CD14-positive monocyte (primary cell): ENCODE results near the gene RPTOR. TPM values are rescaled to one million over a fixed set of nuclear protein-coding genes. Genes with fewer than 3 reads are reported as not detected.
A peak's percentile ranks its signal among the peaks of the same experiment; 100 is the strongest.

Experiments used
- DNase-seq, 3 donors: peaks; one replicate each; pipeline ENCODE4 v3.0.0-alpha.2; 2011 to 2022
- H2AFZ ChIP-seq: 2 replicates; pipeline ENCODE4 v1.6.0; 2012; ENCODE audit warnings: mild to moderate bottlenecking, low read depth, low read length, inconsistent platforms; ENCODE audit not compliant: insufficient read depth, poor library complexity, severe bottlenecking
- H3K27ac ChIP-seq, 2 donors: 1 replicate in 1 of 2; 2 replicates in 1 of 2; pipeline ENCODE4 v1.5.1; 2012 to 2013; ENCODE audit warnings: low read length in 2 of 2, control low read depth in 1 of 2, inconsistent platforms in 1 of 2, low read depth in 1 of 2, mild to moderate bottlenecking in 1 of 2
- H3K27me3 ChIP-seq, 2 donors: one replicate each; pipeline versions ENCODE4 v1.6.0 to v1.6.1; 2011 to 2013; ENCODE audit warnings: low read length in 2 of 2; ENCODE audit not compliant: control insufficient read depth in 2 of 2, insufficient read depth in 2 of 2
- H3K36me3 ChIP-seq, 2 donors: replicated peaks in 1 of 2; 1 replicate in 1 of 2; 2 replicates in 1 of 2; pipeline versions ENCODE4 v1.5.1 to v1.6.1; 2012 to 2013; ENCODE audit warnings: low read length in 2 of 2, control low read depth in 1 of 2, inconsistent platforms in 1 of 2, mild to moderate bottlenecking in 1 of 2; ENCODE audit not compliant: insufficient read depth in 2 of 2, control insufficient read depth in 1 of 2
- H3K4me1 ChIP-seq, 2 donors: 1 replicate in 1 of 2; 2 replicates in 1 of 2; pipeline versions ENCODE4 v1.5.1 to v1.6.1; 2012 to 2013; ENCODE audit warnings: low read length in 2 of 2, control low read depth in 1 of 2, inconsistent platforms in 1 of 2, mild to moderate bottlenecking in 1 of 2, moderate library complexity in 1 of 2; ENCODE audit not compliant: insufficient read depth in 2 of 2, control insufficient read depth in 1 of 2
- H3K4me2 ChIP-seq: replicated peaks from 2 replicates; pipeline ENCODE3; 2012; ENCODE audit warnings: low read length, moderate library complexity, mild to moderate bottlenecking; ENCODE audit not compliant: poor library complexity, severe bottlenecking; ENCODE audit errors: extremely low read depth
- H3K4me3 ChIP-seq, 3 experiments: fragments of 200-600 bp in 1 of 3; sonication (generic) in 1 of 3; replicated peaks in 1 of 3; 1 replicate in 2 of 3; 2 replicates in 1 of 3; pipeline ENCODE4 v1.5.1; 2011 to 2013; ENCODE audit warnings: low read length in 3 of 3, mild to moderate bottlenecking in 3 of 3, control low read depth in 2 of 3, low read depth in 2 of 3, inconsistent platforms in 1 of 3, moderate library complexity in 1 of 3
- H3K79me2 ChIP-seq: 2 replicates; pipeline ENCODE4 v1.6.0; 2012; ENCODE audit warnings: mild to moderate bottlenecking, control low read depth, inconsistent platforms, low read length, moderate library complexity; ENCODE audit not compliant: insufficient read depth
- H3K9ac ChIP-seq: 2 replicates; pipeline ENCODE4 v1.6.0; 2017; ENCODE audit warnings: low read length, mild to moderate bottlenecking; ENCODE audit not compliant: insufficient read depth, poor library complexity, severe bottlenecking
- H3K9me3 ChIP-seq, 2 donors: replicated peaks in 1 of 2; 1 replicate in 1 of 2; 2 replicates in 1 of 2; pipeline versions ENCODE4 v1.5.1 to v1.6.1; 2012 to 2013; ENCODE audit warnings: low read length in 2 of 2, control low read depth in 1 of 2; ENCODE audit not compliant: control insufficient read depth in 1 of 2, insufficient read depth in 1 of 2
- H4K20me1 ChIP-seq: 2 replicates; pipeline ENCODE4 v1.6.0; 2012; ENCODE audit warnings: mild to moderate bottlenecking, low read length, control low read depth, moderate library complexity; ENCODE audit not compliant: insufficient read depth
- H3K27ac Mint-ChIP-seq, 7 donors: one replicate each; pipeline ENCODE4 v1.8.0; 2020; ENCODE audit warnings: mild to moderate bottlenecking in 7 of 7, mixed read lengths in 7 of 7, moderate library complexity in 6 of 7, inconsistent platforms in 2 of 7
- H3K27me3 Mint-ChIP-seq, 3 donors: one replicate each; pipeline ENCODE4 v1.8.0; 2021 to 2022; ENCODE audit warnings: low read depth in 3 of 3, mild to moderate bottlenecking in 3 of 3, mixed read lengths in 3 of 3, moderate library complexity in 3 of 3, inconsistent platforms in 1 of 3
- H3K36me3 Mint-ChIP-seq, 2 donors: one replicate each; pipeline ENCODE4 v1.8.0; 2020; ENCODE audit warnings: mixed read lengths in 2 of 2, inconsistent platforms in 1 of 2, mild to moderate bottlenecking in 1 of 2
- H3K4me1 Mint-ChIP-seq: one replicate; pipeline ENCODE4 v1.8.0; 2020; ENCODE audit warnings: mild to moderate bottlenecking, mixed read lengths
- H3K4me3 Mint-ChIP-seq, 2 donors: one replicate each; pipeline ENCODE4 v1.8.0; 2020; ENCODE audit warnings: mild to moderate bottlenecking in 2 of 2, mixed read lengths in 2 of 2, moderate library complexity in 1 of 2
- H3K9me3 Mint-ChIP-seq, 7 donors: one replicate each; pipeline ENCODE4 v1.8.0; 2020 to 2022; ENCODE audit warnings: mixed read lengths in 7 of 7, mild to moderate bottlenecking in 6 of 7, moderate library complexity in 6 of 7, inconsistent platforms in 2 of 7
- WGBS: methylation state at CpG from one replicate; pipeline ENCODE4 v1.1.5; 2013; ENCODE audit warnings: missing lambda C conversion rate; ENCODE audit not compliant: insufficient coverage; 5-methylcytosine and 5-hydroxymethylcytosine counted together
- intact Hi-C, 2 donors: fragments of 100-400 bp; cut with micrococcal nuclease; formaldehyde crosslinking; loops; one replicate each; pipeline versions ENCODE4 v1.15.0 to v1.15.1; 2023
- polyA plus RNA-seq, 3 donors: library from polyadenylated mRNA; depleted of rRNA in 1 of 3; unstranded in 2 of 3; stranded (reverse) in 1 of 3; fragments of 300-500 nt in 2 of 3; fragments of >200 nt in 1 of 3; fragmentation: Illumina TruSeq in 2 of 3; gene quantifications; 1 replicate in 2 of 3; 2 replicates in 1 of 3; pipeline ENCODE4 v1.2.3, GENCODE V29; 2012 to 2021
- TF ChIP-seq, protein P1 (sequence below): fragments of 200-600 bp; IDR thresholded peaks from one replicate; pipeline ENCODE4 v1.8.0; 2022; ENCODE audit warnings: antibody characterized with exemption, mild to moderate bottlenecking

The RPTOR gene
- polyA plus RNA-seq, 3 donors = 1.1 to 8.7 (median 2.6) TPM

DNA sequence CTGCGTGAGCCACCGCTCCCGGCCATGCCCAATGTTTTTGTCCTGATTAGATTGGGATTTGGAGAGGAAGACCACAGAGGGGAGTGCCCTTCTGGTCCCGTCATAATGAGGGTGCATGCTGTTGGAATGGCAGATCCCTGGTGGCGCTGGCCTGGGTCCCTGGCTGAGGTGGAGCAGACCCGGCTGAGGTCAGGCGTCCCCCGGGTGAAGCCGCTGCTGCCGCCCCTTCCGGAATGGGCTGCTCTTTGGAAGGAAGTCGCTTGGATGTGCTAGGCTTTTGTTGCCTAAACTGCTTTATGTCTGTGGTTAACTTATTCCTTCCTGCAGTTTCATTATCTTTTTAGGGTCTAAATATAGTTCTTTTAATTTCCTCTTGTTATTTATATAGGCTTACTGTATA is 326.7 kb downstream of the RPTOR start:
- peaks cover 11 to 29% of the 10 kb centered on the region in 2 donors for H3K36me3 Mint-ChIP-seq

DNA sequence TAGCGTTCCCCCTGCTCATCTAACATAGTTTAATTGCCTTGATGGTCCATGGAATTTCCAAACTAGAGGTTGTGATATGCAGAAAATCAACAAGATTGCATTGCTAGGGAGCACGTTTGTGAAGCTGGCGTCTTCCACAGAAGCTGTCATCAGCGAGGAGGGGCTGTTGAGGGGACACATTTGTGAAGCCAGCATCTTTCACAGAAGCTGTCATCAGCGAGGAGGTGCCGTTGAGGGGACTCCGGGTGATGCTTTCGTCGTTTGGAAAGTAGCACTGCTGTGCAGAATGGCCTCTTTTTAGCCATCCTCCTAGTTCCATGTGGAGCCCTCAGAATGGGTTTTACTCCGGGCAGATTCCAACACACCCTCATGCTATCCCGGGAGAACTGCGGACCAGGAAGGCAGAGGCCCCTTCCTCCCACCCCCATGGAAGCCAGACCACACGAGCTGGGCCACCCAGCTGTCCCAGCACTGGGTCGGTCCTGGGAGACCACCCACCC is 327.4 kb downstream of the RPTOR start:
- TF ChIP-seq, protein P1, sequence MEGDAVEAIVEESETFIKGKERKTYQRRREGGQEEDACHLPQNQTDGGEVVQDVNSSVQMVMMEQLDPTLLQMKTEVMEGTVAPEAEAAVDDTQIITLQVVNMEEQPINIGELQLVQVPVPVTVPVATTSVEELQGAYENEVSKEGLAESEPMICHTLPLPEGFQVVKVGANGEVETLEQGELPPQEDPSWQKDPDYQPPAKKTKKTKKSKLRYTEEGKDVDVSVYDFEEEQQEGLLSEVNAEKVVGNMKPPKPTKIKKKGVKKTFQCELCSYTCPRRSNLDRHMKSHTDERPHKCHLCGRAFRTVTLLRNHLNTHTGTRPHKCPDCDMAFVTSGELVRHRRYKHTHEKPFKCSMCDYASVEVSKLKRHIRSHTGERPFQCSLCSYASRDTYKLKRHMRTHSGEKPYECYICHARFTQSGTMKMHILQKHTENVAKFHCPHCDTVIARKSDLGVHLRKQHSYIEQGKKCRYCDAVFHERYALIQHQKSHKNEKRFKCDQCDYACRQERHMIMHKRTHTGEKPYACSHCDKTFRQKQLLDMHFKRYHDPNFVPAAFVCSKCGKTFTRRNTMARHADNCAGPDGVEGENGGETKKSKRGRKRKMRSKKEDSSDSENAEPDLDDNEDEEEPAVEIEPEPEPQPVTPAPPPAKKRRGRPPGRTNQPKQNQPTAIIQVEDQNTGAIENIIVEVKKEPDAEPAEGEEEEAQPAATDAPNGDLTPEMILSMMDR = no peak
- Histone ChIP-seq H3K27ac (no peak overlapping the region), H4K20me1 (peaks cover 16% of the 10 kb centered on the region), H3K4me1 (peaks cover 45 to 46% of the 10 kb centered on the region in 2 donors), H3K9ac (no peak overlapping the region), H3K9me3 (no peaks in the 10 kb centered on the region), H3K79me2 (no peaks in the 10 kb centered on the region), H3K4me3 (peak overlapping the region in 1 of 3 experiments; percentile 46), H3K4me2 (peak overlapping the region; percentile 46), H3K27me3 (no peaks in the 10 kb centered on the region), H3K36me3 (peaks cover 0 to 10% of the 10 kb centered on the region in 2 donors), H2AFZ (no peak overlapping the region)
- peak overlapping the region; percentile 68 to 85 for H3K4me3 Mint-ChIP-seq
- WGBS = 64% methylated on average over 13 of the region's 14 CpGs
- no peak for DNase-seq
- H3K27me3 Mint-ChIP-seq = peaks cover 2 to 18% (median 3%) of the 10 kb centered on the region in 3 donors
- H3K4me1 Mint-ChIP-seq = peaks cover 58% of the 10 kb centered on the region
- H3K36me3 Mint-ChIP-seq = peaks cover 14 to 30% of the 10 kb centered on the region in 2 donors
- peak overlapping the region in 3 of 7 donors; percentile 13 to 70 (median 52) for H3K27ac Mint-ChIP-seq
- intact Hi-C loops = loop anchor here in 1 of 2 donors (2.0 kb wide), 1 partner anchor 19 kb away; no protein-coding TSS in a partner anchor
- H3K9me3 Mint-ChIP-seq = no peaks in the 10 kb centered on the region

More for the DNA sequence above, 326.7 kb downstream of the RPTOR start:
- TF ChIP-seq, protein P1 = no peak
- H4K20me1 ChIP-seq = peaks cover 16% of the 10 kb centered on the region
- no peaks in the 10 kb centered on the region for H3K9me3 ChIP-seq
- H3K4me3 ChIP-seq = peak overlapping the region in 1 of 3 experiments; percentile 46
- peaks cover 0 to 10% of the 10 kb centered on the region in 2 donors for H3K36me3 ChIP-seq
- WGBS = 13% methylated on average over 9 of the region's 12 CpGs
- no peaks in the 10 kb centered on the region for H3K27me3 ChIP-seq
- H3K4me1 ChIP-seq = peaks cover 45 to 46% of the 10 kb centered on the region in 2 donors
- Mint-ChIP-seq H3K27ac (peak overlapping the region in 4 of 7 donors; percentile 13 to 86 (median 78)), H3K27me3 (peaks cover 2 to 15% (median 3%) of the 10 kb centered on the region in 3 donors), H3K9me3 (no peaks in the 10 kb centered on the region), H3K4me3 (peak overlapping the region; percentile 68 to 85), H3K4me1 (peaks cover 57% of the 10 kb centered on the region)
- no peaks in the 10 kb centered on the region for H3K79me2 ChIP-seq
- intact Hi-C loops = no loop called here
- no peak overlapping the region for H2AFZ ChIP-seq
- H3K4me2 ChIP-seq = peak overlapping the region; percentile 46
- no peak overlapping the region for H3K27ac ChIP-seq
- no peak overlapping the region for H3K9ac ChIP-seq
- DNase-seq = peak in 2 of 3 donors; percentile 47 to 68
